ENCODE measurements around the gene NHP2.

Gene NHP2

DNA sequence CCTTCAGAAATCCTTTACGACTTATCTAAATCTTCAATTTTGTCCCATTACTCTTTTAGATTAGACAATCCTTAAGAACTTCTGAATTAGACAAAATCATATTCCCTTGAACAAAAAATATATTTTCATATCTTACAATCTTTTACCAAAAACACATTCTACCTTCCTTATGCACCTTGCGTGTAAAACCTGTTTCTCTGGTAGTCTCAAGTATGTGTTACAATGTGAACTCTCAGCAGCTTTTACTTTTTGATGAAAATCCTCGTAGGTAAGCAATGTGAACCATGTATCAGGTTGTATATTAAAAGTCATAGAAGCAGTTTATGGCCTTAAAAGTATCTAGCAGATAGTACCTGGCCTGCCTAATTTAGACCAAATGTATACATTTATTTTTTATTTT is 20.8 kb upstream of the NHP2 start:
- no peak for DNase-seq

DNA sequence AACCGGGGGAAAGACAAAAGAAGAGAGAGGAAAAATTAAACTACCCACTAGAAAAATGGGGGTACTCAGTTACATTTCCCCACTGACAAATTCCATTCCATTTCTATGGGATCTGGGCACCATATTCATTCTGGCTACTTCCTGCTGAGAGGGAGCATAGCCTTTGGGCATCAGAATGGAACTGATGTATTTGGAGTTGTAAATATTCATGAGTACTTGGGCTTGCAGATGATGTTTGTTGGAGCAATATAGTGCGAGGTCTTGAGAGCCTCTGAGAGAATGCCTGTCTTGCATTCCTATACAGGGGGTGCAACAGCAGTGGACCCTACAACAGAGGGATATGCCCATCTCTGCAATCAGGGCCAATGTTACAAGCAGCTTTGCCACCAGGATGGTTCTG is 16.8 kb upstream of the NHP2 start:
- DNase-seq, result no peak

DNA sequence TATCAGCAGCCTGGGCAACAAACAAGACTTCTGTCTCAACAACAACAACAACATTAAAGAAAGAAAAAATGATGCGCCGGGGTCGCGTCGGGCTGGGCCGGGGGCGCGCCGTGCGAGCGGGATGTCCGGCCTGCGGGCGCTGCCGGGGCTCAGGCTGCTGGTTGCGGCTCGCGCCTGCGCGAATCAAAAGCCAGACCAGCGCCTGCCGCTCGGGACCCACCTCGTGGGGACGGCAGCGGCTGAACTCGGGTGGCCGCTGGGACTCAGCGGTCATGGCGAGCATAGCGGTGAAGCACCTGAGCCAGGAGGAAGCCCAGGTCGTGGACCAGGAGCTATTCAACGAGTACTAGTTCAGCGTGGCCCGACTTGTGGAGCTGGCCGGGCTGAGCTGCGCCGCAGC is 11.9 kb upstream of the NHP2 start:
- no peak for DNase-seq

DNA sequence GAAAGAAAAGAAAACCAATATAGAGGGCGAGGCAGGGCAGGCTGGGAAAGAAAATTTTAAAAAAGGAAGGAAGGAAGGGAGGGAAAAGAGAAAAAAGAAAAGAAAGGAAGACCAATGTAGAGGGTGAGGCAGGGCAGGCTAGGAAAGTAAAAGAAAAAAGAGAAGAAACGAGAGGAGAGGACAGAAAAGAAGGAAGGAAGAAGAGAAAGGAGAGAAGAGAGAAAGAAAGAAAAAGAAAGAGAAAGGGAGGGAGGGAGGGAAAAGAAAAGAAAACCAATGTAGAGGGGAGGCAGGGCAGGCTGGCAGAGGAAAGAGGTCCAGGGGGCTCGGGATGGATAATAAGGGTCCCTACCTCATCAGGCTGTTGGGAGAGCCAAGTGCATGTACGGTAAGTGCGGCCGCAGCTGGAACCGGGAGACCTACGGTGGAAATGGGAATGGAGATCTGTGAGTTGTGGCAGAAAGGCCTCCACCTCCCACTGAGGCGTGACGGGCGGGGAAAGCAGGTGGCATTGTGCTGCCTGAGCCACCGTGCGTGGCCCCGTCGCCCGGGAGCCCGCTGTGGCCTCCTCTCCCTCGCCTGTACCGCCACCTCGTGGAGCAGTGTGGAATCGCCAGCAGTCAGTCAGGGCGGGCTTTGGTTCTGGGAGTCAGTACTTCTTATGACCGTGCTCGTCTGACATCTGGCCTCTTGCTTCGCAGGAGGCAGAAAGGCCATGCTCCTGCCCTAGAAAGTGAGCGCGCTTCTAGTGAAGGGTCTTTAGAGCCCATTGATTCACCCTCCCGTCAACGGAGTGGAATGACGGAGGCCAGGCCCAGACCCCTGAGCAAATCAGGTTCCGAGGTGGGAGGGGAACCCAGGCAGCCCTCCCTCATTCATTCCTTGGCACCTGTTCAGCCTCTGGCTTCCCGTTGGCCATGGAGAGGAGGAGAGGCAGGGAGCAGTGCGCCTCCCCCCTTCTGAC is 10.4 kb upstream of the NHP2 start:
- peak; percentile 73 for DNase-seq

DNA sequence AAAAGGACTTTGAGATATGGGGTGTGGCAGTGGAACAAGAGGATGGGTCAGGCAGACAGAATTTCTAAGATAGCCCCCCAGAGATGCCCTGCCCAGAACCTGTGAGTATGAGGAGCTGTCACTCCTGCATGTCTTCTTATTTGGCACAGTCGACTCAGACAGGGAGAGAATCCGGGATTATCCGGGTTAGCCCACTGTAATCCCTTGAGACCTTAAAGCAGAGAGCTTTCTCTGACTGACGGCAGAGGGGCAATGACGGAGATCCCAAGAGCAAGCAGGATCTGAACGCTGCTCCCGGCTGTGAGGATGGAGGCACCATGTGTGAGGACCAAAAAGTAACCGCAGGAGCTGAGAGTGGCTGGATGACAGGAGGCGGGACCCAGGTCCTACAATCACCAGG is 8.8 kb upstream of the NHP2 start:
- DNase-seq, result no peak

DNA sequence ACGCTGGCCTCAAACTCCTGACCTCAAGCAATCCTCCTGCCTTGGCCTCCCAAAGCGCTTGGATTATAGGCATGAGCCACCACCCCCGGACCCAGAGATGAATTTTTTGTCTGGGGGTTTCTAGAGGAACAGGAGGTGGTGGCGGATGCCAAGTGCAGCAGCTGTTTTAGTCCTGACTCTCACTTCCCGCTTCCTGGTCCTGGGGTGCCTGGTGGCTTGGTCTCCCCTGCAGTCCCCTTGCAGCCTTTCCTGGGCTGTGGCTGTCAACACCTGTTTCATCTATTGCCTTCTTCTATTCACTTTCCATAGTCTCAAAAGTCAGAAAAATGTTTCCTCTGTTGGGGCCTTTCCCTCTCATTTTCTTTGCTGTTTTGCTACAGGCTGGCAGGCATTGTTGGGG is 6.5 kb upstream of the NHP2 start:
- no peak for DNase-seq

DNA sequence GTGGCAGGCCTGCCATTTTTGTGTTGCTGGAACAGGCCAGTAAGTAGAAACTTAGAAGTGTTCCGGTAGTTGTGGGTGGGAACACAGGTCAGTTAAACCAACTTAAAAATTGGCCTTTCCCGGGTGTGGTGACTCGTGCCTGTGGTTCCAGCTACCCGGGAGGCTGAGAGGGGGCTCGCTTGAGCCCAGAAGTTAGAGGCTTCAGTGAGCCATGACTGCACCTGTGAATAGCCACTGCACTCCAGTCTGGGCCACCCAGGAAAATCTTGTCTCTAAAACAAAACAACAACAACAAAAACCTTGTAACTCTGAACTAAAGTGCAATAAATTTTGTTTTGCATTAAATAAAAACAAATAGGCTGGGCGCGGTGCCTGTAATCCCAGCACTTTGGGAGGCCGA is 1.4 kb upstream of the NHP2 start:
- DNase-seq, result no peak

DNA sequence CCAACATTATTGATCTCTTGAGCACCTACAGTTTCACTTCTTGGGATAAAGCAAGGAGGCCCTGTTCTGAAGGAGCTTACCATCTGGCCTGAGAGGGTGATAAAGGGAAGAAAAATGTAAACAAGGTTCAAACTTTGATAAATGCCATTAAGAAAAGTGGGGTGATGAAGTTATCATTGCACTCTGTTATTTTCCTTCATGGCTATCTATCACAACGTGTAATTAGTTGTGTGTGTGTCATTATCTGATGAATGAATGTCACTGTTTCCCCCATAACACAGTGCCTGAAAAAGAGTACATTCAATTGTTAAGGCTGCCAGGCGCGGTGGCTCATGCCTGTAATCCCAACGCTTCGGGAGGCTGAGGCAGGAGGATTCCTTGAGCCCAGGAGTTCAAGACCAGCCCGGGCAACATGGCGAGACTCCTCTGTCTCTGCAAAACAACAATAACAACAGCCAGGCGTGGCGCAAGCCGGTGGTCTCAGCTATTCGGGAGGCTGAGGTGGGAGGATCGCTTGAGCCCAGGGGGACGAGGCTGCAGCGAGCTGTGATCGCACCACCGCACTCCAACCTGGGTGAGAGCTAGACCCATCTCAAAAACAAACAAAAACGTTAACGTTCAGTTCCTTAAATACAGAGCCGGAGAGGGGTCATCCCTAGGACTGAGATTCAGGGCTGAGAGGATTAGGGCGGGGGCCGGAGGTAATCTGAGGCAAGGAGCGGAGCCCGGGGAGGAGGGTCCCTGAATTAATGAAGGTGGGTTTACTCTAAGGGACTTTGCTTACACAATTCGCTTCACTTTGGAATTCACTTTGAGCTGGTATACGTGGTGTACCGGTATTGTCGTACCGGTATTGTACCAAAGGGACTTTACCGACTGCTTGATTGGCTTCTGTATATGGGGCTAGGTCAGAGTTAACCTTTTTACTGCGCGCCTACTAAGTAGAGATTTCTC is 917 bp downstream of the NHP2 start:
- DNase-seq, result no peak

DNA sequence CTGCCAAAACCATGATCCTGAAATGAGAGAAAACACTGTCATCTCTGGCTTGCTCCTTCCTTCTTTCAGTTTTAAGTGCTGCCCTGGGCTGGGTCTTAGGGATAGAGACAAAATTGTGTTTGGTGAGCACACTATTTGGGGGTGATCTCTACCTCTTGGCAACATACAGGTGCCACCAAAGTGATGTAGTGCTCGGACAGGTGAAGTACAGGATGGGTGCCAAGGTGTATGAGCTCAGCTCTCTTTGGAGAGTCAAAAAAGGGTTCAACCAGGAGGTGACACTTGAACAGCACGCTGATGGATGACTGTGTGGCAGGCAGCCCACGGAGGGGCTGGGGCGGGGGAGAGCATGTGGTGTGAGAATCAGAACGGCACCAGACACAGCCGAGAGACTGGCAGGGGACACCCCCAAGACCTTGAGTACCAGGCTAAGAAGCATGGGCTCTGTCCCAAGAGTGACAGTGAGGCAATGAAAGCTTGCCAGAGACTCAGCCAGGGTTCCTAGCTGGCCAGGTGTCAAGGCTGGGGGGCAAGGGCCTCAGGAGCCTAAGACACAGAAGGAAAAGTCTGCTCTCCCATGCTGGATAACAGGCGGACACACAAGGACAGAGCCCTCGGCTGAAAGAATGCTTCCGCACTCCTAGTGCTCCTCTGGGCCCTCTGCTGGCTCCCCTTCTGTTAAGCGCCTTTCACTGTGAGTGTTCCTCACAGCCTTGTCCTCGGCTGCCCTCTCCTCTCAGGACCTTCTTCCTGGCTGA is 2.5 kb downstream of the NHP2 start:
- DNase-seq, result no peak

DNA sequence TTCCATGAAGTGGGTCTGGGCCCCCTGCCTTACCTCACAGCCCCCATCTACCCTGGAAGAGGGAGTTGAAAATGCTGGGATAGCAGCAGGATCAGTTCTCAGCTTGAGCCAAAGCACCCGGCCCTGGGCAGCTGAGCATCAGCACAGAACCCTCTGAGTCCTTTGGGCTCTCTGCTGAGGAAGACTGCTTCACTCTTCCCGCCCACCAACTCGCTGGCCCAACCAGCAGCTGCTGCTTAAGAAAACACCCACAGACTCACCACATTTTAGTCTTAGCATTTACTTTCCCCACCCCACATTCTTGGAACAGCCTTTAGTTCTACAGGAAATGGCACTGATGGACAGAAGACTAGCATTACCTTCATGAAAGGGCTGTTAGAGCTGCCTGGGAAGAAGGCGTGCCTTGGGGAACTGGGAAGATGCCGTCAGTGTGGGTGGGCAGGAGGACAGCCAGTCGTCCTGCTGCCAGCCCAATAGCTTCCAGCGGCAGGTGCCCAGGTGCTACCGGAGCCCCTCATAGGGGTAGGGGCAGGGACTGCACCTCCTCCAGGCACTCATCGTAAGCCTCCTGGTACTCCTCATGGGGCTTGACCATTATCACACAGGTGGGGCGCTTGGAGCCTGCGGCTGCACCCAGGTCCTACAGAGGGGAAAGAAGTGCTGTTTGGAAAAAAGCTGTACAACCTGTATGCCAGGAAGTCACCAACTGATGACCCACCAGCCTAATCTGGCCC is 4.3 kb downstream of the NHP2 start:
- DNase-seq, result no peak

DNA sequence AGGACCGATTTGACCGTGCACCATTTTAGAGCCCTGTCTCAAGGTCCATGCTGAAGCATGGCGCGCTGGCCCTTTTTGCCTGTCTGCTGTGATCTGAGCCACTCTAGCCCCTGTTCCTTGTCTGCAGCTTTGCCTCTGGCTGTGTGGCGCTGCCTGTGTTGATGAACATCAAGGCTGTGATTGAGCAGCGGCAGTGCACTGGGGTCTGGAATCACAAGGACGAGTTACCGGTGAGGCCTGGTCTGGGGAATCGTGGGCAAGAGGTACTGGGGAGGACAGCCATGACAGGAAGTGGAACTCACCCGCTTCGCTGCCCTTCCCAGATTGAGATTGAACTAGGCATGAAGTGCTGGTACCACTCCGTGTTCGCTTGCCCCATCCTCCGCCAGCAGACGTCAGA is 6.3 kb downstream of the NHP2 start:
- no peak for DNase-seq

DNA sequence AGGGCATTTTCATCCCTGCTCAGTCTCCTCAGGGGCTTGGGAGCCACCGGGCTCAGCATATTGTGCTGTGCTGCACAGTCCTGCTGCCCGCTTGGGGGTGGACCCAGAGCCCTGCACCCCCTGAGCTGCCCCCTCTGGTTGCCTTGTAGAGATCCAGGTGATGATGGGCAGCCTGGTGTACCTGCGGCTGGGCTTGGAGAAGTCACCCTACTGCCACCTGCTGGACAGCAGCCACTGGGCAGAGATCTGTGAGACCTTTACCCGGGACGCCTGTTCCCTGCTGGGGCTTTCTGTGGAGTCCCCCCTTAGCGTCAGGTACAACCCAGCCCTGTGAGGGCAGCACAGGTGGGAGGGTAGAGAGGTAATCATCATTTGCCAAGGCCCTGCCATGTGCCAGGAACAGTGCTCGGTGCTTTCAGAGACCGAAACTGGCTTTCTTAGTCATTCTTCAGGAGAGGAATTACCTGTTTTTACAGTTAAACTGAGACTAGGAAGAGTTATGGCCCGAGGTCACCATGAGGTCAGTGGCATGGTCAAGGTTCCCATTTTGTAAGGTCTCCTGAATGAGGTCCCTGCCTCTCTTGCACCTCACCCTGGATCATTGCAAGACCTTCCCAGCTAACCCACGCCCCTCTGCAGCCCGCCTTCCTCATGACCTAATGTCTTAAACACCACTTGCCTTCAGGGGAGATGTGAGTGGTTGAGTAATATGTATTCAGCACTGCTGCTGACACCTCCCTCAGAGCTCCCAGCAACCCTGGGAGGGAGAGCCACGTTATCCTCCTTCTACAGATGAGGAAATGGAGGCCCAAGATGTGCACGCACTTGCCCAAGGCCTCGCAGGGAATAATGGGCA is 7.5 kb downstream of the NHP2 start:
- DNase-seq, result peak; percentile 17

DNA sequence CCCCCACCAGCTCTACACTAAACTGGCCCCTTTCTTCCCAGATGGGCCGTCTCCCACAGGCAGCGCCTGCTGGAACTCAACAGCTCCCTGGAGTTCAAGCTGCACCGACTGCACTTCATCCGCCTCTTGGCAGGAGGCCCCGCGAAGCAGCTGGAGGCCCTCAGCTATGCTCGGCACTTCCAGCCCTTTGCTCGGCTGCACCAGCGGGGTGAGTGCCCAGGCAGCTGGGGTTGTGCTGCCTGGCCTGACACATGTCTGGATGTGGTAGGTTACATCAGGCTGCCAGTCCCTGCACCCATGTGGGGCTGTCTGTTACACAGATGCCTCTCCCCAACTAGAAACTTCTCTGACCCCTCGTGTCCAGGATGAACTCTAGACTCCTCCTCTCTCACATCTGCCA is 9.8 kb downstream of the NHP2 start:
- peak; percentile 16 for DNase-seq

DNA sequence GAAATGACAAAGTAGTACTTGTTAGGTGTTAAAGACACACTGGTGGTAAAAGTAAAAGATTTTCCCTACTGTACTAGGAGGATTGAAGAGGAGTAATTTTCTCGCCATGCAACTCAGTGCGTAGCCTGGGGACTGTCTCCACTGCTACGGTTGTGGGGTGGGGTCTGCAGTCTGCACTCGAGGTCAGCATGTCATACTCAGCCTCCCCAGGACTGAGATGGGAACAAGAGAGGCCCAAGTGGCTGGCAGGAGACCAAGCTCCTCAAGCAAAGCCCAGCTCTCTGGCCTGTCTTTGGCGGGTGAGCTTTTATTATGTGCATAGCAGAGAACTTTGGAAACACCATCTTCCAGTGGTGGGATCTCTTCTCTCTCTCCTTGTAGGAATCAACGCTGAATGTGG is 10.4 kb downstream of the NHP2 start:
- DNase-seq, result no peak

DNA sequence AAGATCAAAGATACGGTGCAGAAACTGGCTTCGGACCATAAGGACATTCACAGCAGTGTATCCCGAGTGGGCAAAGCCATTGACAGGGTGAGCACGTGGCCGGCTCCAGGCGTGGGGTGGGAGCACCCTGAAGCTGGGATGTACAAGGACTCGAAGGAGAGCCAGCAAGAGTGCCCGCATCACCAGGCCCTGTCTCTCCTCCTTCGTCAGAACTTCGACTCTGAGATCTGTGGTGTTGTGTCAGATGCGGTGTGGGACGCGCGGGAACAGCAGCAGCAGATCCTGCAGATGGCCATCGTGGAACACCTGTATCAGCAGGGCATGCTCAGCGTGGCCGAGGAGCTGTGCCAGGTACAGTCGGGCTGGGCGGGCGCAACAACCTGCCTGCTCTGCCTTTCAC is 11.0 kb downstream of the NHP2 start:
- no peak for DNase-seq

DNA sequence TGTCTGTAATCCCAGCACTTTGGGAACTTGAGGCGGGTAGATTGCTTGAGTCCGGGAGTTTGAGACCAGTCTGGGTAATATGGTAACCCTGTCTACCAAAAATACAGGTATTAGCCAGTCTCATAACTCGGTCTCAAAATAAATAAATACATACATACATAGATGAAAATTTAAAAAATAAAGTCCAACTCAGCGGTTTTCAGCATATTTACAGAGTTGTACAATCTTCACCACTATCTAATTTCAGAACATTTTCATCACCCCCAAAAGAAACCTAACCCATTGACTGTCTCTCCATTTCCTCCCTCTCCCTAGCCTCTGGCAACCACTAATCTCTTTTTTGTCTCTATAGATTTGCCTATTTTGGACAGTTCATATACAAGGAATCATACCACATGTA is 12.1 kb downstream of the NHP2 start:
- no peak for DNase-seq

DNA sequence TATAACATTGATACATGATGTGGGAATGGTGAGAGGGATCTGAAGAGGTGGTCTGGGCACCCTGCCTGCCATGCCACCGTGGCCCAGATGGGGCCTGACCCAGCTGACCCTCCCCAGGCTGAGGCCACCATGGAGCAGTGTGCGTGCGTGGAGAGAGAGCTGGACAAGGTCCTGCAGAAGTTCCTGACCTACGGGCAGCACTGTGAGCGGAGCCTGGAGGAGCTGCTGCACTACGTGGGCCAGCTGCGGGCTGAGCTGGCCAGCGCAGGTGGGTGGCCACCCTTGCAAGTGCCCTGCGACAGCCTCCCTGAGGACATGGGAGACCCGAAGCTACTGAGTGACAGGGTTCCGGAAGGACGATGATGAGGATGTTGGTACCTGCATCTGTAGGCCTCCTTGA is 15.7 kb downstream of the NHP2 start:
- no peak for DNase-seq

DNA sequence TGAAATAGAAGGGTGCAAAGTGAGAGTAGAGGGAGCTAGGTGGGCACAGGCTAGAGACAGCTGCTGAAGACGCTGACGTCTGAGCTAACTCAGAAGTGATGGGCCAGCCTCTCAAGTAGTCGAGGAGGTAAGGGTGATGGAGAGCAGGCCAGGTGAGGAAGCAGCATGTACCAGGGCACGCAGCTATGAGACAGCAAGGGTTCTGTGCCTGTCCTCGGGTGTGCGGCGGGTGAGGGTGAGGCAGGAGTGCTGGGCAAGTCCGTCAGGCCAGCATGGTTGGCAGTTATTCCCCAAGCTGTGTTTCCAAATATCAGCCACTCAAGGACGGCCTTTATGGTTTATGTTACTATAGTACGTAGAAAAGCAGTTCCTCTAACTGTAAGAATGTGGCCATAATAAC is 16.7 kb downstream of the NHP2 start:
- no peak for DNase-seq

DNA sequence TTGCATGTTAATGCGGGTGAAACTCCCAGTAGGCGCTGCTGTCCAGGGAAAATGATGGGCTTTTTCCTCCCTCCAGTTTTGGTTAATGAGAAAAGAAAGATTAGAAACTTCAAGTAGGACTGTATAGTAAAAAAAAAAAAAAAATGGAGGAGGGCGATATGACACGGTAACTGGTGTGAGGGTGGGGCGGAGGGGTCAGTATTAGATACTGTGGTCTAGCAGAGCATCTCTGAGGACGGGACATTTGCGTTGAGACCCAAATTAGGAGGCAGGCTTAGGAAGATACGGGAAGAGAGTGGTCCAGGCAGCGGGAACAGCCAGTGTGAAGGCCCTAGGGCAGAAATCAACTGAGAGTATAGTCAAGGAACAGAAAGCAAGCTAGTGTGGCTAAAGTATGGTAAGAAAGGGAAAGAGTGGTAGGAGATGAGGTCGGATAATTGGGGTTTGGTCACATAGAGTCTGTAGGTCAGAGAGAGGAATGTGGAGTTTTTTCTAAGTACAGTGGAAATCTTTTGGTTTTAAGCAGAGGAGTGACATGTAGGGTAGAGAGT is 22.2 kb downstream of the NHP2 start:
- no peak for DNase-seq

DNA sequence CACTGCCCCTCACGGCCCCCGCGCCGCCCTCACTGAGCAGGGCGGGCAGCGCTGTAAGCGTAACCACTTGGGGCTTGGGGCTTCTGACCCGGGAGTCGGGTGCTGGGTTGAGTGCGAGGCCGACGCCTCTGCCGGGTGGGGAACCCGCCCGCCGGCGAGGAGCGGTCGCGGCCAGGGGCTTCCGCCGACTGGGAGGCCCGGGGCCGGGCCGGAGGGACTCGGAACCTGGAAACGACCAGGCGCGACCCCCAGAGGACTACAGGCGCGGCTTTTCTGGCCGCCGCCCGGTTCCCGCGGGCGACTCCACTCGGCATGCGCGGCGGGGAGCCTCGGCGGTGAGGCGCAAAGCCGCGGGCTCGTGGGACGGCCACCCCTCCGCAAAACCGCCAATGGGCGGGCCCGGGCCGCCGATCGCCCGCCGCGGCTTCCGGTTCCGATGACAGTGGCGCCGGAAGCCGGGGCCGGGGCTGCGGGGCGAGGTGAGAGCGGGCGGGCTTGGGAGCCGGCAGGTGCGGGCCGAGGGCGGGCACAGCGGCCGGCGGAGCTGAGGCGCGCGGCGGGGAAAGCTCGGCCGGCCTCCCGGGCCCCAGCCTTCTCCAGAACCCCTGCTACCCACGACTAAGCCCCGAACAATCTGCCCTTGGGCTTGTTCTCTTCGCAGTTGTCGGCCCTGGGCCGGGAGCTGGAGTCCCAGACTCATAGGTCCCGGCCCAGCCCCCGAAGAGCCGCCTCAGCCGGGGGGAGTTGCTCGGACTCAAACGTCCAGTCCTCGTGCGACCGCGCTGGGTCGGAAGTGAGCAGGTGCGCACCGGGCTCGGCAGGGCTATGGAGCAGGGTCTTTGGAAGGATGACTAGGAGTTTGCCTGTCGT is 22.9 kb downstream of the NHP2 start, which contains the start of gene RMND5B:
RMND5B (plus strand) TSS at position 439 of the 870 bp plus-strand sequence. CDS start 7,106 bp downstream, outside the sequence.
- DNase-seq, result peak; percentile 52

All from NCI-H2171 treated with DMSO at 0.1 percent for 48 hours (cell line).